Epidermal melanocyte (primary cell): Measurements from ENCODE around the gene ALK.

Experiments used
- DNase-seq: peaks from one replicate; pipeline ENCODE4 v3.0.0; 2011; ENCODE audit warnings: low spot score; ENCODE audit not compliant: insufficient read length

Gene ALK

DNA sequence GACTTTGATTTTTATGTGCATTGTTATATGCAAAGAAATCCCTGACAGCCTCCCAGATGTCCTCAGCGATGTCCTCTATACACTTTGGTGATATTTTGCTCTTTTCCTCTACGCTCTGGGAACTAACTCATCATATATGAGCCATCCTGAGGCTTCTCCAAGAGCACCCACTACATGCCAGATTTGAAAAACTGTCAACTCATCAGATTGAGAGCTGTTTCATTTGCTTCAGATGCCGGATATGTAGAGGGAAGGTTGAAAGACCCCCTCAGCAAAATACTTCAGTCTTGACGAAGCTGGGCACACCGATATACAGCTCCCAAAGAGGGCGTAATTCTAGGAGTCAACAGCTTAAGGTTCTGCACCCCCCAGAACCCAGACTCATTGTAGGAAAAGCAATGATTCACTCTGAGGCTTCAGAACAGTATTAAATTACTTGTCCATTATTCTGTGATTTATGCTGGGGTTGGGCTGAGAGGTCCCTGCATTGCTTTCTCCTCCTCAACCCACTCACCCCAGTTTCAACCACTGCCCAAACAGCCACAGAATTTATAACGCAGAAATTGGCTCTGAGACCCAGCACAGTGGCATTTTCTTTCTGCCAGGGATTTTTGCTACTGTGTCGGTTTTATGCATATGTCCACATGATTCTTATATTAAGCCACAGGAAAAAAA is 341.8 kb downstream of the ALK start:
- DNase-seq = no peak

GRCh38 chr2:29578084-29578598 is 343.2 kb downstream of the ALK start:
- DNase-seq = no peak

DNA sequence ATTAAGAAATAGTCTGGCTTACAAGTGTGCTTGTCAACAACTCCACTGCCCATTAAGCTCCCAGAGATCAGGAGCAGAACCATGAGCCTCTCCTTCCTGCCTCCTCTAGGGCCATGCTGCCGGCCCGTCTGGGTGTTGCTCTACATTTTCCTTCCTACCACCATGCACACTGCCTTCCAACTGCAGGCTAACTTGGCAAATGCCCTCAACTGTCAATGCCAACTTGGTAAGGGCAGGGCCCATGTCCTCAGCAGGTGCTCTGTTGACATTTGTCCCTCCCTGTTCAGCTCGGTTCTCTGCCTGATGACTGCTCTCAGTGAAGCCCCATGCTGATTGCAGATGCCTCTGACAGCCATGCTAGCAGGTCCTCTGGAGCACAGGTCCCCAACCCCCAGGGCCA is 345.2 kb downstream of the ALK start:
- DNase-seq = no peak

- DNase-seq = no peak
Measured at GRCh38 chr2:29575370-29575890, 346.0 kb downstream of the ALK start.

- no peak for DNase-seq
Measured at GRCh38 chr2:29573612-29574011, 347.8 kb downstream of the ALK start.

DNA sequence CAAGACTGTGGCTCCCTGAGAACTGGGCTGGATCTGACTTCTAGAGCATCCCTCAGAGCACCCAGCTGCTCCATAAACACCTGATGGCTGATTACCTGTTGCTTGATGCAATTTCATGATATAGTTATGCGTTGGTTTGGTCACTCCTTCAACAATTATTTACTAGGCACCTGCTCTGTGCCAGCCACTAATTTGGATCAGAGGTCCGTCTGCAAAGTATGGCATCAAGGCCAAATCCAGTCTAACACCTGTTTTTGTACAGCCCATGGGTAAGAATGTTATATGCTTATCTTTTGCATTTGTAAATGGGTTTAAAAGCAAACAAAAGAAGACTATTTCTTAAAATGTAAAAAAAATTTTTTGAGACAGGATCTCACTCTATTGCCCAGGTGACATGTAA is 348.2 kb downstream of the ALK start:
- DNase-seq = no peak

DNA sequence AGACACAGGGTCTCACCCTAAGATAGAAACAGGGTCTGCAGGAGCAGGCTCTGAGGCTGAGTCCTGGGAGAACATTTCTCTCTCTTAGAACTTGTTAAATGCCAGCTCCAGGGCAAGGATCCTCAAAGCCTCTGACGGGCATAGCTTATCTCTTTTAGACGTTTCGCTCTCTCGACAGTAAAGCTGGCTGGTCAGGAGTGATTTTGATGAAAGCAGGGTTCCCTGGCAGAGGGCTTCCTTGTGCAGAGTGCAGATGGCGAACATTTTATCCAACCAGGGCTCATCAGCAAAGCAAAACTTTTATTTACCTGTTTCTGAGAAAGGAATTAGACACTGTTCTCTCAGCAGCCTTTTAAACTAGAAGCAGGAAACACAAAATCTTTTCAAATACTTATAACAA is 350.8 kb downstream of the ALK start:
- DNase-seq = no peak

DNA sequence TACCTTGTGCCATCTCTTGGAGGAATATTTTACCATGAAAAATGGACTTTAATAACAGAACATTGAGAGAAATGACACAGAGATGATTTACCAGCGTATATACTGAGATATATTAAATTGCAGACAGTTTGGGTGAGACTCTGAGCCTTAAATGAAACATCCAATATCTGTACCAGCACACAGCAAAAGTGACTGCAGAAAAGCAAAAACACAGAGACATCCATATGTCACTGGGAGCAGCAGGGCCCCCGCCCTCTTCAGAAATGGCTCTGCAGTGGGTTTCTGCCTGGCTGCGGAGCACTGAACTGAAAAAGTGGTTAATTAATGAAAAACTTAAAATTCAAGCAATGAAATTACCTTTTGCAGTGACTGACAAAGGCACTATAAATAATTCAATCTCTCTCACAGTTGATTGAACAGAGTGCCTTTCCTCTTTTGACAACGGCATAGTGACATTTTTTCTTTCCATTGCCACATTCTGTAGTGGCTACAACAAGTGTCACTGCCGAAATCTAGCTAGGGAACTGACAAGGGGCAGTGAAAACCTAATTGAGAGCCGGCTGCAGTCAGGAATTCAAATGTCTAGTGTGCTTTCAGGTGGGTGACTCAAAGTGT is 353.4 kb downstream of the ALK start:
- DNase-seq = no peak

GRCh38 chr2:29563697-29564096 is 357.7 kb downstream of the ALK start:
- DNase-seq = no peak

- DNase-seq = no peak
Measured at GRCh38 chr2:29562896-29563295, 358.5 kb downstream of the ALK start.

DNA sequence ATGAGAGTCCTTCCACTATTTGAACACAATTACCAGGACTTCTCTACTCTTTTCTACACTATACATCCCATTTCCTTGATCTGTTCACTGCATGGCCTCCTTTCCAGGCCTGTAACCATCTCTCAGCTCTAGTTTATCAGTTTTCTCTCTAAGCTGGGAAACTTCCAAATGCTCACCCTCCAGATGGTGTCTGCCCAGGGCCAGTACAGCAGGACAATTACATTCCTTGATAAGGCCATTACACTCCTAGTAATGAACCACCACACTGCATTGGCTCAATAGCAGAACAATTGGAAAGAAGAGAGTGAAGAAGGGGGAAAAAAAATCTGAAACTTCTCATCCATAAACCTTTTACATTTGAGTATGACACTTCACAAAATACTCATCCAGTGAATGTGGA is 359.1 kb downstream of the ALK start:
- DNase-seq = no peak

DNA sequence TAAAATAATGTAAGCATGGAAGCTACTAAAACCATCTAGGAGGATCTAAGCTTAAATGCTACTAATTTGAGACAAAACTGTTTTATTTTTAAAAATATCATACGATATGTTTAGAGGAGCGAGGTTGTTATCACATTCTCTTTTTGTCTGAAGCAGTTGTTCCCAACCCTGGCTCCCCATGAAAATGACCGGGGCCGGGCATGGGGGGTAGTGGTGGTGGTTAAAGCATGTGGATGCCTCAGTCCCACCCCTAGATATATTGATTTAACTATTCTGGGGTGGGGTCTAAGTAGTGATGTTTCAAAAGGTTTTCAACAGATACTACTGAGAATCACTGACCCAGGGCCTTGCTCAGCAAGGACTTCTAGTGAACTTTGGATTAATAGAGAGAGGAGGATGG is 359.8 kb downstream of the ALK start:
- DNase-seq = no peak

- DNase-seq = no peak
Measured at GRCh38 chr2:29561181-29561580, 360.2 kb downstream of the ALK start.

DNA sequence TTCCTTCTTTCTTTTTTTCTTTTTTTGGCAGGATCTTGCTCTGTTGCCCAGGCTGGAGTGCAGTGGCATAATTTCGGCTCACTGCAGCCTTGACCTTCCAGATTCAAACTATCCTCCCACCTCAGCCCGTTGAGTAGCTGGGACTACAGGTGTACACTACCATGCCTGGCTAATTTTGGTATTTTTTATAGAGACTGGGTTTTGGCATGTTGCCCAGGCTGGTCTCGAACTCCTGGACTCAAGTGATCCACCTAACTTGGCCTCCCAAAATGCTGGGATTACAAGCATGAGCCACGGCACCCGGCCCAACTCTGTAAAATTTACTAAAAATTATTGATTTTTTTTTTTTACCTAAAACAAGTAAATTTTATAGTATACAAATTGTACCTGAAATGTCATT is 360.8 kb downstream of the ALK start:
- no peak for DNase-seq

DNA sequence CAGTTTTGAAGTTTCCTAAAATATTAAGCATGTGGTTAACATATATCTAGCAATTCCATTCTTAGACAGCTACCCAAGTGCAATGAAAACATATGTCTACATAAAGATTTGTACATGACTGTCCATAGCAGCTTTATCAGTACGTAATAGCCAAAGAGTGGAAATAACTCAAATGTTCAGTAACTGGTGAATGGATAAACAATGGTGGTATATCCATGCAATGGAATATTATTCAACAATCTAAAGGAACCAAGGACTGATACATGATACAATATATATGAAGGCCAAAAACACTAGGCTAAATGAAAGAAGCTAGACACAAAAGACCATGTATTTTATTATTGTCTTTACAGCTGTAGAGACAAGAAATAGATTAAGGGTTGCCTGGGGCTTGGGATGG is 361.4 kb downstream of the ALK start:
- no peak for DNase-seq

DNA sequence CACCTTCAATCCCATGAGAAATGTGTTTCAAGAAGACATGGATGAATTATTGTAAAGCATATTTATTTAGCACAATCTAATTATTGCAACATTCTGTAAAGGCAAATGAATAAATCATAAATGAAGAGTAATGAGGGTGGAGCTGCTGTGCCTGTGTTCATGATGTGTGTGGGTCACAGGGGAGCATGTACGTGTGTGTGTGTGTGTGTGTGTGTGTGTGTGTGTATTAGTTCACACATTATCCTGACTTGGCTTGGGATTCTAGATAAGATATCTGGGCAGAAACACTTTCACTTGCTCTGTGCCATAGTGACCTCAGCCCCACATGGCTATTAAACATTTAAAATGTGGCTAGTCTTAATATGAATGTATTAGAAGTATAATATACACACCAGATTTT is 361.8 kb downstream of the ALK start:
- DNase-seq = no peak

DNA sequence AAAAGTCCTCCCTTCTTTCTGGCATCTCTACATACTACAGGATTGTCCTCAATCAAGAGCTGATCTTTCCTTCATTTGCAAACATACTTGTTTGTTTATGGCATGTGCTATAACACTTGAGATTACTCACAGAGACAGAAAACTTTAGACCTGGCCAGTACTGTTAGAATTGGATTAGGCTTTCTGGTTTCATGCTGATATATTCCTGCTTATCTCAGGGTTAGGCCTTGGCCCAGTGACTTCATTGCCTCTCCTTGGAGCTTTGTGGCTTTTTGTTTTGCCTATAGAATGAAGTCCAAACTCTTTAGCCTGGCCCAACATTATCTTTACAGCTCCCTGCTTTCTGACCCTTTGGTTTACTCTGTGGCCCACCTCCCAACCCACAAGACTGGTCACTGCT is 363.3 kb downstream of the ALK start:
- no peak for DNase-seq

DNA sequence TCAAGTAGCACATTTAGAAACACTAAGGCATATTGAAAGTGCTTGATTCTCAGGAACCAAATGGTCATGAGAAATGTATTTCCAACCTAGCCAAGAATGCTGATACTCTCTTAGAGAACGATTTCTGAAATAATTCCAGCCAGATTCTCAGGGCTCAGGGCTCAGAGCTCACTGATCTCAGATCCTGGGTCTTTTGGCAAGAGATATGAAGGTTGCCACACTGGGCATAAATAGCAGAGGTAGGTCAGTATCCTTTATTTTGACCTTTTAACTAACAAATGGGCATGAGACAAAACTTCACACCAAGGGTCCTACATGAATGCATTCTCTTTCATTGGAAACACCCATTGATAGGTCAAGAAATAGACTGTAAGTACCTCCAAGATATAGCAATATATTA is 364.1 kb downstream of the ALK start:
- DNase-seq = no peak

GRCh38 chr2:29549069-29549380 is 372.4 kb downstream of the ALK start:
- no peak for DNase-seq

DNA sequence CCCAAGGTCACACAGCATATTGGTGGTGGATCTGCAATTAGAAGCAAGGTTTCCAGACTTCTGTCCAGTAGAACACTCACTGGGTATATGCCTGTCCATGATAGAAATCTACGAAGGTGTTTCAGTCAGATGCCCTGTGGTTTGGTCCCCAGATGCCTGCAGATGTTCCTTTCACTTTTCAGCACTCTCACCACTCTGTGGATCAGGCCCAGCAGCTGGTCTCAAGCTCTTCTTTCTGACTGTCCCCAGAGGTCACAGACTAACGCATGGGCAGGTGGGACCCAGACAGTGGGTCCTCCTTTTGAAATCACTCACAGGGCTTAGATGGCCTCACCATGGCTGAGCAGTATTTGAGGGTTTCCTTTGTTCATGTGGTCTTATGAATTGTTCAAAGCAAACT is 376.5 kb downstream of the ALK start:
- DNase-seq = no peak

GRCh38 chr2:29544031-29544430 is 377.4 kb downstream of the ALK start:
- no peak for DNase-seq

DNA sequence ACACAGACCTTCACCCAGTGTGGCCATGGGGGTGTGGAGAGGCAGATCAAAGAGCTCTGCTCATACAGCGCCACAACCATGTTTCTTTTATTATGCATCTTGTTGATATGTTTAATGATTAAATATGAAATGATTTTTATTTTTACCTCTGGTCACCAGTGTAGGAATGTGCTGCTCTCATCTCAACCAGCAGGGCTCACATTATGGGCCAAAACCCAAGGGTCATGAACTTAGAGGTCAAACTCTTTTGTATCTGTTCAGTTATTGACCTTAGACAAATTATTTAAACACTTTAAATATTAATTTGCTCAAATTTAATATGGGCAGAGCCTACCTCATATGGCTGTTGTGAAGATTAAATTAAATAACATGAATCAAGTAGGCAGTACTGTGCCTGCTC is 386.2 kb downstream of the ALK start:
- no peak for DNase-seq

- DNase-seq = no peak
Measured at GRCh38 chr2:29532436-29532835, 388.9 kb downstream of the ALK start.
